BJ (cell line): ENCODE measurements around the gene PLPP7. TPM values are rescaled to one million over a fixed set of nuclear protein-coding genes. Genes with fewer than 3 reads are reported as not detected.
"Not testable (repeated sequence)": the region's sequence is repeated elsewhere in the genome, so short reads cannot be mapped to it uniquely, and the experiment has no call there.

Source experiments
- CTCF ChIA-PET: fragments of 350-600 bp; formaldehyde crosslinking; extraction: SDS; loops from one replicate; lab custom pipeline; 2021; ENCODE audit warnings: antibody characterized with exemption, inconsistent platforms; lab: Yijun Ruan, JAX
- POLR2A ChIA-PET: fragments of 300-600 bp; sonication (Branson Sonifier 250); formaldehyde crosslinking; extraction: SDS; loops from one replicate; lab custom pipeline; 2021; ENCODE audit warnings: antibody characterized with exemption; lab: Charles Lee
- DNase-seq: peaks from one replicate; pipeline ENCODE4 v3.0.0-alpha.2; 2011; ENCODE audit warnings: low read depth
- H3K27me3 ChIP-seq: 2 replicates; pipeline ENCODE4 v1.6.0; 2011; ENCODE audit warnings: low read length; ENCODE audit not compliant: control insufficient read depth, insufficient read depth
- H3K36me3 ChIP-seq: 2 replicates; pipeline ENCODE4 v1.5.1; 2011; ENCODE audit warnings: low read length; ENCODE audit not compliant: control insufficient read depth, insufficient read depth
- H3K4me3 ChIP-seq: 2 replicates; pipeline ENCODE4 v1.5.1; 2011; ENCODE audit warnings: low read depth, mild to moderate bottlenecking, control low read depth, low read length
- CTCF ChIP-seq: IDR thresholded peaks from 2 replicates; pipeline ENCODE4 v1.5.1; 2011; ENCODE audit warnings: low read depth, mild to moderate bottlenecking, control low read depth, inconsistent platforms, low read length, moderate library complexity; ENCODE audit not compliant: insufficient read depth
- polyA plus RNA-seq: library from polyadenylated mRNA; depleted of rRNA; stranded (reverse); fragments of >200 nt; gene quantifications from 2 replicates; pipeline ENCODE4 v1.2.3, GENCODE V29; 2011

PLPP7 gene
- polyA plus RNA-seq, 1 experiment: 3.9 TPM

- DNase-seq: no peak
- H3K27me3 ChIP-seq: no peaks in the 10 kb centered on the region
Measured at GRCh38 chr9:131334629-131335367, 45.3 kb downstream of the PLPP7 start.

GRCh38 chr9:131335368-131335755 lies 45.8 kb downstream of the PLPP7 start:
- H3K27me3 ChIP-seq: no peaks in the 10 kb centered on the region
- H3K36me3 ChIP-seq: no peaks in the 10 kb centered on the region
- no peak for DNase-seq
- no peak for TF ChIP-seq CTCF
- CTCF ChIA-PET: interaction anchor here (0.7 to 15.0 kb wide), 5 partner anchors 15 to 279 kb away, joined by 4 to 259 read pairs (median 34); no protein-coding TSS in a partner anchor
- H3K4me3 ChIP-seq: no peak overlapping the region
- POLR2A ChIA-PET: no interaction called here

More at GRCh38 chr9:131334629-131335367, 45.3 kb downstream of the PLPP7 start:
- CTCF ChIA-PET: interaction anchor here (1.9 to 15.0 kb wide), 4 partner anchors 16 to 279 kb away, joined by 8 to 259 read pairs (median 48); no protein-coding TSS in a partner anchor
- POLR2A ChIA-PET: no interaction called here
- Histone ChIP-seq H3K36me3 (no peaks in the 10 kb centered on the region), H3K4me3 (no peak overlapping the region)
- no peak for TF ChIP-seq CTCF

- POLR2A ChIA-PET: no interaction called here
- TF ChIP-seq CTCF: no peak
- no peaks in the 10 kb centered on the region for H3K27me3 ChIP-seq
- no peak overlapping the region for H3K4me3 ChIP-seq
- no peaks in the 10 kb centered on the region for H3K36me3 ChIP-seq
- no peak for DNase-seq
- CTCF ChIA-PET: interaction anchor here (0.6 to 15.0 kb wide), 21 partner anchors 9 to 457 kb away, joined by 3 to 259 read pairs (median 6); partner anchors contain the start of genes FAM78A, NUP214 and RAPGEF1
Measured at GRCh38 chr9:131337131-131337848, 47.8 kb downstream of the PLPP7 start.

GRCh38 chr9:131339212-131339611 lies 49.7 kb downstream of the PLPP7 start:
- CTCF ChIA-PET: interaction anchor here (15.0 kb wide), 1 partner anchor 159 kb away, joined by 259 read pairs; no protein-coding TSS in a partner anchor
- H3K4me3 ChIP-seq, H3K27me3 ChIP-seq, POLR2A ChIA-PET, H3K36me3 ChIP-seq, DNase-seq: not testable (repeated sequence)

- POLR2A ChIA-PET, H3K36me3 ChIP-seq, H3K27me3 ChIP-seq, DNase-seq, H3K4me3 ChIP-seq: not testable (repeated sequence)
- CTCF ChIA-PET: interaction anchor here (4.5 kb wide), 1 partner anchor 8 kb away, joined by 27 read pairs; no protein-coding TSS in a partner anchor
Measured at GRCh38 chr9:131344931-131345535, 55.5 kb downstream of the PLPP7 start.
